Fibroblast of the aortic adventitia (primary cell): ENCODE data around the gene DDIT3. TPM values are rescaled to one million over a fixed set of nuclear protein-coding genes. Genes with fewer than 3 reads are reported as not detected.

Experiments
- DNase-seq: peaks from one replicate; pipeline ENCODE4 v3.0.0-alpha.2; 2010; ENCODE audit warnings: low read depth
- H3K4me3 ChIP-seq: 2 replicates; pipeline ENCODE4 v1.5.1; 2011; ENCODE audit warnings: low read depth, mild to moderate bottlenecking, control low read depth, low read length, moderate library complexity
- CTCF ChIP-seq: IDR thresholded peaks from 2 replicates; pipeline ENCODE4 v1.5.1; 2011; ENCODE audit warnings: mild to moderate bottlenecking, low read length, control low read depth, inconsistent platforms; ENCODE audit not compliant: insufficient read depth
- total RNA-seq: library from RNA; depleted of rRNA; stranded (reverse); fragments of >200 nt; gene quantifications from 2 replicates; pipeline ENCODE4 v1.2.3, GENCODE V29; 2012; ENCODE audit warnings: low replicate concordance

Gene DDIT3
- total RNA-seq, 1 donor, result 37.7 TPM

GRCh38 chr12:57558864-57559263, 38.5 kb upstream of the DDIT3 start:
- H3K4me3 ChIP-seq, result no peak overlapping the region
- DNase-seq, result no peak
- no peak for TF ChIP-seq CTCF

- no peak for TF ChIP-seq CTCF
- DNase-seq, result no peak
- H3K4me3 ChIP-seq, result no peak overlapping the region
Observed at GRCh38 chr12:57554897-57555296, 34.6 kb upstream of the DDIT3 start.

GRCh38 chr12:57554453-57554852, 34.1 kb upstream of the DDIT3 start:
- DNase-seq, result no peak
- TF ChIP-seq CTCF, result no peak
- H3K4me3 ChIP-seq, result no peak overlapping the region

- no peak overlapping the region for H3K4me3 ChIP-seq
- no peak for TF ChIP-seq CTCF
- DNase-seq, result no peak
Observed at GRCh38 chr12:57553343-57554202, 33.3 kb upstream of the DDIT3 start.

- no peak overlapping the region for H3K4me3 ChIP-seq
- peak; percentile 15 for DNase-seq
- TF ChIP-seq CTCF, result no peak
Observed at GRCh38 chr12:57552835-57553313, 32.6 kb upstream of the DDIT3 start.

- H3K4me3 ChIP-seq, result no peak overlapping the region
- TF ChIP-seq CTCF, result no peak
- no peak for DNase-seq
Observed at GRCh38 chr12:57552306-57552651, 32.0 kb upstream of the DDIT3 start.
